NCI-H82 treated with DMSO at 0.1 percent for 48 hours (cell line): Measurements from ENCODE around the gene L1TD1.
"Not testable (repeated sequence)": the region's sequence is repeated elsewhere in the genome, so short reads cannot be mapped to it uniquely, and the experiment has no call there.

Source experiments
- DNase-seq: peaks from one replicate; lab custom pipeline; 2025; ENCODE audit not compliant: unreplicated experiment; lab: John Stamatoyannopoulos, UW

The L1TD1 gene, protein sequence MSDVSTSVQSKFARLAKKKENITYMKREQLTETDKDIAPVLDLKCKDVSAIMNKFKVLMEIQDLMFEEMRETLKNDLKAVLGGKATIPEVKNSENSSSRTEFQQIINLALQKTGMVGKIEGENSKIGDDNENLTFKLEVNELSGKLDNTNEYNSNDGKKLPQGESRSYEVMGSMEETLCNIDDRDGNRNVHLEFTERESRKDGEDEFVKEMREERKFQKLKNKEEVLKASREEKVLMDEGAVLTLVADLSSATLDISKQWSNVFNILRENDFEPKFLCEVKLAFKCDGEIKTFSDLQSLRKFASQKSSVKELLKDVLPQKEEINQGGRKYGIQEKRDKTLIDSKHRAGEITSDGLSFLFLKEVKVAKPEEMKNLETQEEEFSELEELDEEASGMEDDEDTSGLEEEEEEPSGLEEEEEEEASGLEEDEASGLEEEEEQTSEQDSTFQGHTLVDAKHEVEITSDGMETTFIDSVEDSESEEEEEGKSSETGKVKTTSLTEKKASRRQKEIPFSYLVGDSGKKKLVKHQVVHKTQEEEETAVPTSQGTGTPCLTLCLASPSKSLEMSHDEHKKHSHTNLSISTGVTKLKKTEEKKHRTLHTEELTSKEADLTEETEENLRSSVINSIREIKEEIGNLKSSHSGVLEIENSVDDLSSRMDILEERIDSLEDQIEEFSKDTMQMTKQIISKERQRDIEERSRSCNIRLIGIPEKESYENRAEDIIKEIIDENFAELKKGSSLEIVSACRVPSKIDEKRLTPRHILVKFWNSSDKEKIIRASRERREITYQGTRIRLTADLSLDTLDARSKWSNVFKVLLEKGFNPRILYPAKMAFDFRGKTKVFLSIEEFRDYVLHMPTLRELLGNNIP

DNA sequence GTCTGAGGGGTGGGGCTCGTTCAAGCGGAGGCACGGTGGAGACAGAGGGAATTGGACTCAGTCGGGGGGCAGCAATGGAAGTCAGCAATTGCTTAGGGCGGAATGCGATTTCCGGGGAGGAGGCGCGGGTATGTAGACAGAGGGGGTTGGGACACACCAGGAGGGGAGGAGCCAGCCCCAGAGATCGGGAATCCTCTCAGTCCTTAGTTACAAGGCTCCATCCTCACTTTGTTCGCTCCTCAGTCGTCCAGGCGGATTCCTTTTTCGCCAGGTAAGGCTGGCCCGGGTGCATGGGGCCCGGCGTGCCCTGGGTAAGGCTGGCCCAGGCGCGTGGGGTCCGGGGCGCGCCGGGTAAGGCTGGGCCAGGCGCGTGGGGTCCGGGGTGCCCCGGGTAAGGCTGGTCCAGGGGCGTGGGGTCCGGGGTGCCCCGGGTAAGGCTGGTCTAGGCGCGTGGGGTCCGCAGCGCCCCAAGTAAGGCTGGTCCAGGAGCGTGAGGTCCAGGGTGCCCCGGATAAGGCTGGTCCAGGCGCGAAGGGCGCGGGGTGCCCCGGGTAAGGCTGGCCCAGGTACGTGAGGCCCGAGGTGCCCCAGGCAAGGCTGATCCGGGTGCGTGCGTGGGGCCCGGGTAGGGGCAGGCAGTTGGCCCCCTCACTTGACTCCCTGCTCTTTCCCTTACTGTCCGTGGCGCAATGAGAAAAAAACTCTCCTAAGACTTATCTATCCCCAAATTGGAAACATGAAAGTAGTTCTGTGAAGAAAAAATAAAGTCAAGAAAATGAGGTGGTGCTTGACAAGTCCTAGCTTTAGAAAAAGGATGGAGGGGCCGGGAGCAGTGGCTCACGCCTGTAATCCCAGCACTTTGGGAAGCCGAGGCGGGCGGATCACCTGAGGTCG lies at the start of gene L1TD1:
TSS of gene L1TD1 (plus strand) at position 199 of the 894 bp plus-strand sequence. CDS start 11,780 bp downstream, outside the sequence.
- DNase-seq: no peak

DNA sequence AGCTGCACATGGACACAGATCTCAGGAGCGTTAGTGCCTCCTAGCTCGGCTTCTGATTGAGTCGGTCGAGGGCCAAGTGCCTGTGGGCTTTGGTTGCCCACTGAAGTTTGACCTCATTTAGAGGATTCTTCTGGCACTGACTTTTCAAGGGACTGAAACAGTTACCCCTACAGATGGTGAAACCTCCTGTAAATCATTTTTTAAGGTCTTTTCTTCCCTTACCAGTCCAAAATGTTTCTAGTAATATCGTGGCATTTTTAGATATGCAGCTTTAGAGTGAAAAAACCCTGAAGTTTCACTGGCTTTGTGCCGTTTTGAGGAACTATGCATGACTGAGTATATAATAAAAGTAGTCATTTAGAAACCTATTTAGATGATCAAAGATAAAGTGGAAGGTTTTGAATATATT lies 34.7 kb upstream of the L1TD1 start:
- no peak for DNase-seq

DNA sequence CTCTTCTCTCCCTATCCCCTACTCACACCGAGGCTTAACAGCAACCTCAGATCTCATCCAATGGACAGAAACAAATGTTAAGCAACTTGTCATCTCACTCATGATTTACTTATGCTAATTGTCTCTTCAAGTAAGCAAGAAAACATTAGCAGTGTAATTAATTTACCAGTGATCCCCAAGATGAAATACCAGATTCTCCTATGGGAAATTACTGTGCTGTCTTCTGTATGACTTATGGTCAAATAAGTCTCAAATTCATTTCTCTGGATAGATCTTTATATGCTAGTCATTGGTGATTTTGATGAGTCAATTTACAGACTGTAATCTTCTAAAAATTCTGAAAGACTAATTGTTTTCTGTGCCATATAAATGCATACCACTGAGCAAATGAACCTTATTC lies 32.9 kb upstream of the L1TD1 start:
- DNase-seq: no peak

DNA sequence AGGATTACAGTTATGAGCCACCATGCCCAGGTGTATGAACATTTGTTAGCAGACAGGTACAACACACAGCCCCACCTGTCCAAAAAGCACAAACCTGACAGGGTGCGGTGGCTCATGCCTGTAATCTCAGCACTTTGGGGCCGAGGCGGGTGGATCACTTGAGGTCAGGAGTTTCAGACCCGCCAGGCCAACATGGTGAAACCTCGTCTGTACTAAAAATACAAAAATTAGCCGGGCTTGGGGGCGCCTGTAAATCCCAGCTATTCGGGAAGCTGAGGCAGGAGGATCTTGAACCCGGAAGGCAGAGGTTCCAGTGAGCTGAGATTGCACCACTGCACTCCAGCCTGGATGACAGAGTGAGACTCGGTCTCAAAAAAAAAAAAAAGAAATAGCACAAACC lies 24.3 kb upstream of the L1TD1 start:
- not testable (repeated sequence) for DNase-seq

DNA sequence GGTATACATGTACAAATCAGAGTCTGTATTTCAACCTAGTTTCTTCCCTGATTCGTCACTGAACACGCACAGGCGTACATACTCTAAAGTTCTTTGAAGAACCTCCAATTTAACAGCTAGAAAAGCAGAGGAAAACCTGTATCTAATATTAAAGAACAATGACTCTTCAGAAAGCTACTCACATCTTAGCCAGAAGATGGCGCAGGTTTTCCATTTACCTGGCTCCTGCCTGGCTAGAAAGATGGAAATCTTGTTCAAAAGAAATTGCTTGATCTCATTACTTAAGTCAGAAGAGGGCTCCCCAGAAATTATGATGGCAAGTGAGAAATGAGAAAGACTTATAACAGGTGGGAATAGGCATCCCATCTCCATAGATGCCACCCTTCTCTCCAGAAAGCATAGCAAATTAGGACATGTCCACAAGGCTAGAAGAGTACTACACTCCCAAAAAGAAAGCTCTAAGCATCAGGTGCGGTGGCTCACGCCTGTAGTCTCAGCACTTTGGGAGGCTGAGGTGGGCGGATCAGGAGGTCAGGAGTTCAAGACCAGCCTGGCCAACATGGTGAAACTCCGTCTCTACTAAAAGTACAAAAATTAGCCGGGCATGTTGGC lies 19.0 kb upstream of the L1TD1 start:
- peak; percentile 50 for DNase-seq

DNA sequence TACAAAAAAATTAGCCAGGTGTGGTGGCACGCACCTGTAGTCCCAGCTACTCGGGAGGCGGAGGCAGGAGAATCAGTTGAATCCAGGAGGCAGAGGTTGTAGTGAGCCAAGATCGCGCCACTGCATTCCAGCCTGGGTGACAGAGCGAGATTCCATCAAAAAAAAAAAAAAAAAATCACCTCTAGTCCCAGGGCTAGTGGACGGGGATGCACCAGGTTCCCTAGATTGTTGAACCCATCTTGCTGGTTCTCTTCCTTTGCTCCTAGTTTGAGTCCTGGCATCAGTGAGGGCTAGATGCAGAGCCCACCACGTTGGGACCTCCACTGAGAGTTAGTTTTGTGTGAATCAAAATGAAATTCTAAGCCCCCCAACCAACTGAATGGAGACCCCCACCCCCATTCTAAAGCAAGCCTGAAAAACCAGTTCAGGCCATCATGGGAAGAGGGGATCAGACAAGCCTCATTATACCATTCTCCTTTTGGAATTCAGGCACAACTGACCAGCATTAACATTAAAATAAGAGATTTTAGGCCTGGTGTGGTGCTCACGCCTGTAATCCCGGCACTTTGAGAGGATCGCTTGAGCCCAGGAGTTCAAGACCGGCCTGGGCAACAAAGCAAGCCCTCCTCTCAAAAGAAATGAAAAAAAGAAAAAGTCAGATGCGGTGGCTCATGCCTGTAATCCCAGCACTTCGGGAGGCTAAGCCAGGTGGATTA lies 17.9 kb upstream of the L1TD1 start:
- no peak for DNase-seq

DNA sequence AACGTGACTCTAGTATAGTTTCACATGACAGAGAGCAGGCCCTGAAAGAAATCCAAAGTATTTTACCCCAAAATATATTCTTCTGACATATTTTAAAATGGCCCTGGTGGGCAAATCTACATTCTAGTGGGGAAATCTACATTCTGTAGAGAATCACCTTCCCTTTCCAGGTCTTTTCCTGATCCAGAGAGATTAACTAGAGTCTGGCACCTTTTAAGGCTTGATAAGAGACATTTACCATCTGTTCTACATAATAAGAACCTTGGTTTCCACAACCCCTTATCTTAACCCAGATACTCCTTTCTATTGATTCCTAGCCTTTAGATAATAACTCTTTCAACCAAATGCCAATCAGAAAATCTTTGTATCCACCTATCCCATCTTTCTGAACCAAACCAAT lies 17.0 kb upstream of the L1TD1 start:
- DNase-seq: peak; percentile 59

DNA sequence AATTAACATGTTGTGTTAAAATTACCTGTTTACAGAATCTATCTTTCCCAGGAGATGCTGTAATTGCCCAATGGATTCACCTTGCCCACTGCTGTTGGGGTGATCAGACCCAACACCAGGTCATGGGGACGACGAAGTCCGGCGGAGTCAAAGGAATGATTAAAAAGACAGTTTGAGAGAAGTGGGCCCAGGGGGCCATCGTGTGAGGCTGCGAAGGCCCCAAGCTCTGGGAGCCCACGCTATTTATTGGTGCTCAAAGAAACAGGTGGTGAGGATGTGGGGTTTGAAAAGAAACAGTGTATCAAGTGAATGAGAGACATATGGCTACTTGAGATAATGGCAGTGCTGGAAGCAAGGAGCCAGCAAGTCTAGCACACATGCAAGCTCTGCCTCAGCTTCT lies 16.3 kb upstream of the L1TD1 start:
- peak; percentile 36 for DNase-seq

DNA sequence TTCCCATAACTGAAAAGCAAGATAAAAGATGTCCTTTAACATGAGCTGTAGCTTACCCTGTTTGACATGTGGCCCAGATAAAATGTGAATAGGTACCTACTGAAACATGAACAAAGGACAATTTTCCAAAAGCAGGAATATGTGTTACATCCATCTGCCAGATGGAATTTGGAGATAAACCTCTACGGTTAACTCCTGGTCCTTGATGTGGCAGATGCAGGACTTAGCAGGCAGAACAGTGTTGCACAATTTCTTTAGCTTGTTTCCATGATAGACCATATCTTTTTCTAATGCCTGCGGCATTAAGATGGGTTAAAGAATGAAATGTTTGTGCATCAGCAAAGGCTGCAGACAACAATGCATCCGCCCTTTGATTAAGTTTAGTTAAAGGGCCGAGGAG lies 14.6 kb upstream of the L1TD1 start:
- not testable (repeated sequence) for DNase-seq

DNA sequence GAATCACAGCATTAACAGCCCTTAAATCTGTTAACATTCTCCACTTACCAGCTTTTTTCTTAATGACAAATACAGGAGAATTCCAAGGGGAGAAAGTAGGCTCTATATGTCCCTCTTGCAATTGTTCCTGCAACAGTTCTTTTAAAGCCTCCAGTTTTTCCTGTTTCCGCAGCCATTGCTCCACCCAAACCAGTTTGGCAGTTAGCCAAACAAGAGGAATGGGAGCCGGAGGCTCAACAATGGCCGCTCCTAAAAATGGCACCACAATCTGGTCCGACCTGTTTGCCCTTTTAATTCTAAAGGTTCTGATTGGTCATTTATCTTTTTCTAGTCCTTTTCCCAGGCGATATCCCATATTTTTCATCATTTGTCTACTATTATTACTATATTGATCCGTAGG lies 14.0 kb upstream of the L1TD1 start:
- no peak for DNase-seq

DNA sequence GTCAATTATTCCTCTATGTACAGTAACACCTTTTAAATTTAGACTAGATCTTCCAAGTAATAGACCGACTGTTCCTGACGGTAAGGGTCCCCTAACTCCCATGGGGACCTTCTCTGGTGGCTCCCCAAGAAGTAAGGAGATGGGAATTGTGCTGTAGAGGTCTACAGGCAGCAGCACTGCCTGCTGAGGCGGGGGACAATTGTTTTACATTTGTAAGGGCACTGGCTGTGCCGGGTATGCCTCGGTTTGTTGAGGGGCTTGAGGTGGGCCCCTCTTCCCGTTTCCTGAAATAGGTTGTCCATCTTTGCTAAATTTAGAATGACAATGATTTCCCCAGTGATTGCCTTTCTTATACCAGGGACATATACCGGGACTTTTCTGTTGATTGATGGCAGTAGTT lies 13.1 kb upstream of the L1TD1 start:
- DNase-seq: no peak

DNA sequence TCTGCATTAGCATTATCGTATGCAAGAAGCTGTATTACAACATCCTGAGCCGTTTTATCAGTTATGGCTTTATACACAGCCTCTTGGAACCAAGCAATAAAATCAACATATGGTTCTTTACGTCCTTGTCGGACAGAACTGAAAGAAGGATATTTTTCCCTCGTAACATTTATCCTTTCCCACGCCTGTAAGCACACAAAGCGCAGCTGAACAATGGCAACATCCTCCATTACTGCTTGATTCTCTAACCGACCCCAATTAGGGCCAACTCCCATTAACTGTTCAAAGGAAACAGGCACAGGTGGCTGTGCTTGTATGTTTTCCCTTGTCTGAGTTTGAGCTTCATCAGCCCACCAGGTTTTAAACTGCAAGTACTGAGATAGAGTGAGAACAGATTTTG lies 12.5 kb upstream of the L1TD1 start:
- not testable (repeated sequence) for DNase-seq

DNA sequence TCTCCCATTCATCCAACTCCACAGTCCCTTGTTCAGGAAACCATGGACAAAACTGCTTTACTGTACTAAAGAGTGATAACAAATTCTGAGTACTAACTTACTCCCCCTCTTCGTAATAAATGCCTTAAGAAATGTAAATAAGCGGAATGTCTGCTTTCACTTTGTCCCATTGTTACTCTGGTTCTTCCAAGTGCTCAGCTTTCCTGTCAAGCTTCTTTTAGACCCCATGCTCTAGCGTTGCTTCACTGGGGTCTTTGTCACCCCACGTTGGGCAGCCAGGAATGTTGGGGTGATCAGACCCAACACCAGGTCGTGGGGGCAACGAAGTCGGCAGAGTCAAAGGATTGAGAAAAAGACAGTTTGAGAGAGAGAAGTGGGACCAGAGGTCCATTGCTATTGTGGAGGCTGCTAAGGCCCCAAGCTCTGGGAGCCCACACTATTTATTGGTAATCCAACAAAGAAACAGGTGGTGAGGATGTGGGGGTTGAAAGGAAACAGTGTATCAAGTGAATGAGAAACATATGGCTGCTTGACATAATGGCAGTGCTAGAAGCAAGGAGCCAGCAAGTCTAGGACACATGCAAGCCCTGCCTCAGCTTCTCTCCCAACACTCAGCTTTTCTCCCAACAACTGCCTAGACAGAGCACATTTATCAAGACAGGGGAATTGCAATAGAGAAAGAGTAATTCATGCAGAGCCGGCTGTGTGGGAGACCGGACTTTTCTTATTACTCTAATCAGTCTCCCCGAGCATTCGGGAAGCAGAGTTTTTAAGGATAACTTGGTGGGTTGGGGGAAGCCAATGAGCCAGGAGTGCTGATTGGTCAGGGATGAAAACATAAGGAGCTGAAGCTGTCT lies 11.3 kb upstream of the L1TD1 start:
- DNase-seq: peak; percentile 55

DNA sequence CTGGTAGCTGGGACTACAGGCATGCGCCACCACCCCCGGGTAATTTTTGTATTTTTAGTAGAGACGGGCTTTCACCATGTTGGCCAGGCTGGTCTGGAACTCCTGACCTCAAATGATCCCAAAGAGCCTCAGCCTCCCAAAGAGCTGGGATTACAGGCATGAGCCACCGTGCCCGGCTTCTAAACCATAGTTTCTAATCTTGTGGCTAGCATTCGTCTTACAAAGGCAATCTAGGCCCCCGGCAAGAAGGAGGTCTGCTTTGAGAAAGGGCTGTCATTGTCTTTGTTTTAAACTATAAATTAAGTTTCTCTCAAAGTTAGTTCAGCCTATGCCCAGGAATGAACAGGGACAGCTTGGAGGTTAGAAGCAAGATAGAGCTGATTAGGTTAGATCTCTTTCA lies 10.3 kb upstream of the L1TD1 start:
- DNase-seq: no peak

DNA sequence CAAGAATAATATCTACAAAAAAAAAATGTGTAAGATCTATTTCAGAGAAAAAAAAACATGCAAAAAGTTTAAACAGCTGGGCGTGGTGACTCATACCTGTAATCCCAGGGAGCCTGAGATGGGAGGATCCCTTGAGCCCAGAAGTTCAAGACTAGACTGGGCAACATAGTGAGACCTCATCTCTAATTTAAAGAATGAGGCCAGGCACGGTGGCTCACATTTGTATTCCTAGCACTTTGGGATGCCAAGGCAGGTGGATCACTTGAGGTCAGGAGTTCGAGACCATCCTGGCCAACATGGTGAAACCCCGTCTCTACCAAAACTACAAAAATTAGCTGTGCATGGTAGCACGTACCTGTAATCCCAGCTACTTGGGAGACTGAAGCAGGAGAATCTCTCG lies 9.4 kb upstream of the L1TD1 start:
- not testable (repeated sequence) for DNase-seq

DNA sequence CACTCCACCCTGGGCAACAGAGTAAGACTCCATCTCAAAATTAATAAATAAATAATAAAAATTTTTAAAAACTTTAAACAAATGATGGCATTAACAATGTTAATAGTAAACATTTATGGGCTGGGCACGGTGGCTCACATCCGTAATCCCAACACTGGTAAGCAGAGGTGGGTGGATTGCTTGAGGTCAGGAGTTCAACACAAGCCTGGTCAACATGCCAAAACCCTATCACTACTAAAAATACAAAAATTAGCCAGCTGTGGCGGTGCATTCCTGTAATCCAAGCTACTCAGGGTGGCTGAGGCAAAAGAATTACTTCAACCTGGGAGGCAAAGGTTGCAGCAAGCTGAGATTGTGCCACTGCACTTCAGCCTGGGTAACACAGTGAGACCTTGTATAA lies 9.0 kb upstream of the L1TD1 start:
- no peak for DNase-seq

DNA sequence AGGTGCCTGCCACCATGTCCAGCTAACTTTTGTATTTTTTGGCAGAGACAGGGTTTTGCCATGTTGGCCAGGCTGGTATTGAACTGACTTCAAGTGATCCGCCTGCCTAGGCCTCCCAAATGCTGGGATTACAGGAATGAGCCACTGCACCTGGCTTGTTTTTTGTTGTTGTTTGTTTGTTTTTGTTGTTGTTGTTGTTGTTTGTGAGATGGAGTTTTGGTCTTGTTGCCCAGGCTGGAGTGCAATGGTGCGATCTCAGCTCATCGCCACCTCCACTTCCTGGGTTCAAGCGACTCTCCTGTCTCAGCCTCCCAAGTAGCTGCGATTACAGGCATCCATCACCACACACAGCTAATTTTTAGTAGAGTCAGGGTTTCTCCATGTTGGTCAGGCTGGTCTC lies 7.1 kb upstream of the L1TD1 start:
- DNase-seq: no peak

DNA sequence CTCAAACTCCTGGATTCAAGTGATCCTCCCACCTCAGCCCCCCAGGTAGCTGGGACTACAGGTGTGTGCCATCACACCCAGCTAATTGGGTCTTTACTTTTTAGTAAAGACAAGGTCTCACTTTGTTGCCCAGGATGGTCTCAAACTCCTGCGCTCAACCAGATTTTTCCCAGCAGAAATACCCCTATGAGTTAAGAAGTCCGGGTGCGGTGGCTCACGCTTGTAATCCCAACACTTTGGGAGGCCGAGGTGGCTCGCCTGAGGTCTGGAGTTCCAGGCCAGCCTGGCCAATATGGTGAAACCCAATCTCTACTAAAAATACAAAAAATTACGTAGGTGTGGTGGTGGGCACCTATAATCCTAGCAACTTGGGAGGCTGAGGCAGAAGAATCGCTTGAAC lies 6.5 kb upstream of the L1TD1 start:
- DNase-seq: no peak

DNA sequence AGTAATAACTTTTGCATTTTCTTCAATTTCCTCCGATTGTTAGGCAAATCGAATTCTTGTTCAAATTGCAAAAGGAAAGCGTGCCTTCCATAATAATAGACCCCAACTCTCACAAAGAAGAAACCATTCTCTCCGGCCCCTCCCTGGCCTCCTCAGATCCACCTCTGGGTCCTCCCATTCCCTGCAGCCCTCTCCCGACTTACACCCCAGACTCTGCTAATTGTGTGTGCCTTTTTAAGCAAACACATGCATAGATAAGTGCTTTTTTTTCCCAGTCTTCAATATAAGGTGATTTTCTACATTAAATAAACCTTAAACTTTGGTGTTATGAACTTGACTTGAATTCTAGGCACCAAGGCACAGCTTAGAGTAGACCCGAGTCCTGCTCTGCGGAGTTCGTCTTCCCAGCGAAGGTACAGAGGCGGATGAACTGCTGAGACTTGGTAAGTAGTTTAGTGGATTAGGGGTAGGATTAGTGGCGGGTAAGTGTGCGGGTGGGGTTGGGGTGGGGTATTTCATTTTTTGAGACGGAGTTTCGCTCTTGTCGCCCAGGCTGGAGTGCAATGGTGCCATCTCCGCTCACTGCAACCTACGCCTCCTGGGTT lies 1.5 kb downstream of the L1TD1 start:
- DNase-seq: peak; percentile 87
